Measurements from ENCODE around the gene CEL.

DNA sequence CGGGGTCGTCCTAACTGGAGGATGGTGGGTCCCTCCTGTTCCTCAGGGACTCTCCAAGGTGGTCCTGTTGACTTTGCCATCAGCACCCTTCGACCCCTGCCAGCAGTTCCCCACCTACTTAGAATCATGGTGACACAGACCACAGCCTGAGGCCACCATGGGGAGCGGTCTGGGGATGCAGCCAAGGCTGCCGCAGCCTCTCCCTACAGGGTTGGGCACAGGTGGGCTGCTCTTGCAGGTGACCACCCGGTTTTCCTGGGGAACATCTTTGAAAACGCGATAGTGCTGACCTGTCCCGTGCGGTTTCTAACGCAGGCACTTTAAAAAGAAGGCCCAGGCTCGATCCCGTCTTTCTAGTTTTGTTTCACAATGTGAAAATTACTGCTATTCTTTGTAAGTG lies 12.7 kb upstream of the CEL start:
- TF ChIP-seq, protein P1, sequence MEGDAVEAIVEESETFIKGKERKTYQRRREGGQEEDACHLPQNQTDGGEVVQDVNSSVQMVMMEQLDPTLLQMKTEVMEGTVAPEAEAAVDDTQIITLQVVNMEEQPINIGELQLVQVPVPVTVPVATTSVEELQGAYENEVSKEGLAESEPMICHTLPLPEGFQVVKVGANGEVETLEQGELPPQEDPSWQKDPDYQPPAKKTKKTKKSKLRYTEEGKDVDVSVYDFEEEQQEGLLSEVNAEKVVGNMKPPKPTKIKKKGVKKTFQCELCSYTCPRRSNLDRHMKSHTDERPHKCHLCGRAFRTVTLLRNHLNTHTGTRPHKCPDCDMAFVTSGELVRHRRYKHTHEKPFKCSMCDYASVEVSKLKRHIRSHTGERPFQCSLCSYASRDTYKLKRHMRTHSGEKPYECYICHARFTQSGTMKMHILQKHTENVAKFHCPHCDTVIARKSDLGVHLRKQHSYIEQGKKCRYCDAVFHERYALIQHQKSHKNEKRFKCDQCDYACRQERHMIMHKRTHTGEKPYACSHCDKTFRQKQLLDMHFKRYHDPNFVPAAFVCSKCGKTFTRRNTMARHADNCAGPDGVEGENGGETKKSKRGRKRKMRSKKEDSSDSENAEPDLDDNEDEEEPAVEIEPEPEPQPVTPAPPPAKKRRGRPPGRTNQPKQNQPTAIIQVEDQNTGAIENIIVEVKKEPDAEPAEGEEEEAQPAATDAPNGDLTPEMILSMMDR (IDR thresholded peaks at IDR 0.05): no peak
- no peak for TF ChIP-seq POLR2A (IDR thresholded peaks at IDR 0.05)
